Measurements from ENCODE around the gene PTPRD.
"Not testable (repeated sequence)": the region's sequence is repeated elsewhere in the genome, so short reads cannot be mapped to it uniquely, and the experiment has no call there.

Gene PTPRD

GRCh38 chr9:9142001-9142400 lies 1470.8 kb downstream of the PTPRD start:
- no peak for DNase-seq (ENCODE audit: low spot score)

- DNase-seq (ENCODE audit: low spot score): no peak
Measured at GRCh38 chr9:9133526-9133925, 1479.3 kb downstream of the PTPRD start.

GRCh38 chr9:9124616-9125015 lies 1488.2 kb downstream of the PTPRD start:
- DNase-seq (ENCODE audit: low spot score): no peak

- no peak for DNase-seq (ENCODE audit: low spot score)
Measured at GRCh38 chr9:9122230-9122875, 1490.4 kb downstream of the PTPRD start.

GRCh38 chr9:9117866-9118265 lies 1494.9 kb downstream of the PTPRD start:
- DNase-seq (ENCODE audit: low spot score): no peak

GRCh38 chr9:9112001-9112720 lies 1500.6 kb downstream of the PTPRD start:
- DNase-seq (ENCODE audit: low spot score): no peak

- DNase-seq (ENCODE audit: low spot score): no peak
Measured at GRCh38 chr9:9108641-9109040, 1504.2 kb downstream of the PTPRD start.

- DNase-seq (ENCODE audit: low spot score): no peak
Measured at GRCh38 chr9:9102295-9102694, 1510.5 kb downstream of the PTPRD start.

- no peak for DNase-seq (ENCODE audit: low spot score)
Measured at GRCh38 chr9:9100070-9100469, 1512.7 kb downstream of the PTPRD start.

- no peak for DNase-seq (ENCODE audit: low spot score)
Measured at GRCh38 chr9:9099646-9100045, 1513.2 kb downstream of the PTPRD start.

- DNase-seq (ENCODE audit: low spot score): not testable (repeated sequence)
Measured at GRCh38 chr9:9097254-9097653, 1515.5 kb downstream of the PTPRD start.

GRCh38 chr9:9091387-9091786 lies 1521.4 kb downstream of the PTPRD start:
- no peak for DNase-seq (ENCODE audit: low spot score)

GRCh38 chr9:9079473-9079872 lies 1533.3 kb downstream of the PTPRD start:
- DNase-seq (ENCODE audit: low spot score): no peak

- no peak for DNase-seq (ENCODE audit: low spot score)
Measured at GRCh38 chr9:9078301-9078700, 1534.5 kb downstream of the PTPRD start.

- no peak for DNase-seq (ENCODE audit: low spot score)
Measured at GRCh38 chr9:9061627-9062026, 1551.2 kb downstream of the PTPRD start.

- DNase-seq (ENCODE audit: low spot score): peak; percentile 7
Measured at GRCh38 chr9:9054354-9054992, 1558.3 kb downstream of the PTPRD start.

GRCh38 chr9:9045572-9045971 lies 1567.2 kb downstream of the PTPRD start:
- no peak for DNase-seq (ENCODE audit: low spot score)

GRCh38 chr9:9045072-9045471 lies 1567.7 kb downstream of the PTPRD start:
- no peak for DNase-seq (ENCODE audit: low spot score)

- not testable (repeated sequence) for DNase-seq (ENCODE audit: low spot score)
Measured at GRCh38 chr9:9043788-9044187, 1569.0 kb downstream of the PTPRD start.

GRCh38 chr9:9041756-9042155 lies 1571.0 kb downstream of the PTPRD start:
- no peak for DNase-seq (ENCODE audit: low spot score)

- DNase-seq (ENCODE audit: low spot score): no peak
Measured at GRCh38 chr9:9033022-9033421, 1579.8 kb downstream of the PTPRD start.

- no peak for DNase-seq (ENCODE audit: low spot score)
Measured at GRCh38 chr9:9016597-9016996, 1596.2 kb downstream of the PTPRD start.

GRCh38 chr9:9004810-9005209 lies 1608.0 kb downstream of the PTPRD start:
- DNase-seq (ENCODE audit: low spot score): no peak

All from HuH-7 (cell line).